Tibial nerve (tissue), 4 donors: ENCODE results near the gene NLRP6.
"Not testable (repeated sequence)": the region's sequence is repeated elsewhere in the genome, so short reads cannot be mapped to it uniquely, and the experiment has no call there.

Experiments
- EP300 ChIP-seq, 2 donors: sonication (generic); formaldehyde crosslinking; IDR thresholded peaks; one replicate each; pipeline ENCODE4 v1.6.1; 2017; ENCODE audit warnings: antibody characterized with exemption in 2 of 2, mild to moderate bottlenecking in 1 of 2
- POLR2A ChIP-seq, 2 donors: fragments of 450-650 bp; IDR thresholded peaks; one replicate each; pipeline ENCODE4 v1.6.1; 2017; ENCODE audit warnings: antibody characterized with exemption in 2 of 2, mild to moderate bottlenecking in 2 of 2, moderate library complexity in 2 of 2
- TF ChIP-seq, protein P1 (sequence below), 5 experiments: fragments of 200-600 bp in 3 of 5; fragments of 450-650 bp in 2 of 5; sonication (generic) in 3 of 5; IDR thresholded peaks; one replicate each; pipeline ENCODE4 v1.5.1; 2016 to 2019; ENCODE audit warnings: antibody characterized with exemption in 5 of 5, mild to moderate bottlenecking in 3 of 5, moderate library complexity in 2 of 5

DNA sequence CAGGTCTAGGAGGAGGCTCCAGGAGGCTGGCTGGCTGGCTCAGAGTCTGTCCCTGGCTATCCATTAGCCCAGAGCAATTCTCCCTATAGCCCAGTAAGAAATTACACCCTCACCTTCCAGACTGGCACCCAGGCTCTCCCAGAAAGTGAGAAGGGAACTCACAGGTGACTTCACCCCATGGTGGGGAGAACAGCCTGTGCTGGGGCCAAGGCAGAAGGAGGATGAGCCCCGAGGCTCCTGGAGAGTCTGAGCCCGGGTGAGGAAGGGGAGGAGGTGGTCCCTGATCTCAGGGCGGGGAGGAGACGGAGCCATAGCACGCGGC, 36.3 kb downstream of the NLRP6 start:
- TF ChIP-seq, protein P1, sequence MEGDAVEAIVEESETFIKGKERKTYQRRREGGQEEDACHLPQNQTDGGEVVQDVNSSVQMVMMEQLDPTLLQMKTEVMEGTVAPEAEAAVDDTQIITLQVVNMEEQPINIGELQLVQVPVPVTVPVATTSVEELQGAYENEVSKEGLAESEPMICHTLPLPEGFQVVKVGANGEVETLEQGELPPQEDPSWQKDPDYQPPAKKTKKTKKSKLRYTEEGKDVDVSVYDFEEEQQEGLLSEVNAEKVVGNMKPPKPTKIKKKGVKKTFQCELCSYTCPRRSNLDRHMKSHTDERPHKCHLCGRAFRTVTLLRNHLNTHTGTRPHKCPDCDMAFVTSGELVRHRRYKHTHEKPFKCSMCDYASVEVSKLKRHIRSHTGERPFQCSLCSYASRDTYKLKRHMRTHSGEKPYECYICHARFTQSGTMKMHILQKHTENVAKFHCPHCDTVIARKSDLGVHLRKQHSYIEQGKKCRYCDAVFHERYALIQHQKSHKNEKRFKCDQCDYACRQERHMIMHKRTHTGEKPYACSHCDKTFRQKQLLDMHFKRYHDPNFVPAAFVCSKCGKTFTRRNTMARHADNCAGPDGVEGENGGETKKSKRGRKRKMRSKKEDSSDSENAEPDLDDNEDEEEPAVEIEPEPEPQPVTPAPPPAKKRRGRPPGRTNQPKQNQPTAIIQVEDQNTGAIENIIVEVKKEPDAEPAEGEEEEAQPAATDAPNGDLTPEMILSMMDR (IDR thresholded peaks at IDR 0.05), result not testable (repeated sequence)
- TF ChIP-seq POLR2A, EP300 (IDR thresholded peaks at IDR 0.05): not testable (repeated sequence)
